ENCODE measurements around the gene HGF.
"Not testable (repeated sequence)": the region's sequence is repeated elsewhere in the genome, so short reads cannot be mapped to it uniquely, and the experiment has no call there.

The HGF gene

GRCh38 chr7:81776161-81776560, 6.3 kb upstream of the HGF start:
- no peak for DNase-seq (ENCODE audit: low spot score)

- DNase-seq (ENCODE audit: low spot score) = no peak
These were observed 5.7 kb upstream of the HGF start for GRCh38 chr7:81775560-81775959.

DNA sequence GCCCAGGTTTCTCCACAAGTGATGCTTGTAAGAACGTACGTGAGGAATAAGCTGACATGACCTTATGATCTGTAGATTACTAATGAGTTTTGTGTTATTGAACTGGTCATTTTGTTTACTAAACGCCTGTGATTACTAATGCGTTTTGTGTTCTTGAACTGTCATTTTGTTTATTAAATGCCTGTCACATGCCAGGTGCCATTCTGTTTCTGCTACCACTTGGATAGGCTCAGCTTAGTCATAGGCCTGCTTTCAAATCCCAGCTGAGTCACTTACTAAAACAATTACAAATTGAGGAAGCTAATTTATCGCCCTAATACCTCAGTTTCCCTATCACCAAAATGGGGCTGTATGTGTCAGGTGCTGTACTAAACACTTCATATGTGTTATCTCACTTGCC, 4.7 kb upstream of the HGF start:
- no peak for DNase-seq (ENCODE audit: low spot score)

DNA sequence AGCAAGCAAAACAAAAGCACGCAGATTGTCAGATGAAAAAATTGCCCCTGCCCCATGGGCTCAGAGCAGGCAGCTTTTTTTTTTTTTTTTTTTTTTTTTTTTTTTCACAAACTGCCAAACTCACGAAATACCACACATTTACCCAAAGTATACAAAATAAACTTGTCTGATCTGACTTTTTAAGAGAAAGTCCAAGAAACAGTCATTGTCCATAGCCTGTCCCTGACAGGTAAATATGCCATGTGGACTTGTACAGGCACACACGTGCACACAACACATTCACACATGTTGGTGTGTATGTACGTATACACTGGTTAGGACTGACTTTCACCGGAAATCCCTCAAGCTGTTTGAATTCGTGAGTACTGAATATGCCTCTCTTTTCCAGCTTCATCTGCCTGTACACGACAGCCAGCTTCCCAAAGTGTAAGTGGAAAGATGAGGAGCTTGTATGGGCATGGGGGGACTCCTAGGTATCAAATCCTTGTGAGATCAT, 929 bp upstream of the HGF start:
- DNase-seq (ENCODE audit: low spot score) = peak; percentile 10

DNA sequence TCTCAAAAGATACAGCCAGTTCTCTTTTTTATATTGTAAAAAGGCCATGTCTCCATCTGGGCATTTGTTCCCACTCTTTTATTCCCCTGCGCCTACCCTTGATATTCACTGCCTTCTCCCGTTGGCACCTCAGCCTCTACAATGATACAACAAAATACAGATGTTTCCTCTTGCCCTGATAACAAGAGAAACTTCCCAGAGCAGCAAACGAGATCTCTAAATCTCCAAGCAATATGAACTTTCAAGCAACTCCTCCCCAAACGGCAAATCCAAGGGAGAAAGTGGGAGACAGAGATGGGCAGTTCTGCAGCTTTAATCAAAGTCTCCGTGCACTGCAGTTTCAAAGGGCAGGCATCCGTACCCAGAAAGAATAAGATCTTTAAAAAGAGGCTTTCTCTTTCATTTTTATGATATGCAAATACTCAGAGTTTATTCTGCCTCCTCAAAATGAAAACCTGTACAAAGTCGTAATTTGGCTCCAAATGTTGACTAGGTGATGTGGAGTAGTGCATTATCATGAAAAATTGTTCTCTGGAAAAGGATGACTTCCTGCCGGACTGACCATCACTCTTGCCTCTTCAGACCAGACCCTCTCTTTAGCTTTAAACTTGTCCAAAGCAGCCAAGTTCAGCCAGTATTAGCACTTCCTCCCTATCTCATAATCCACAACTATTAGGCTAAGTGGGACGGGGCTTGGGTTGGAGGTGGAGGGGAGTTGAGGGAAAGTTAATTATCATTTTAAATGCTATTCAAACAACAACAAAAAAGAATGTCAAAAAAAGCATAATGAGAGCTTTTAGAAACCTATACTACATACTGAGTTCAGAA, 682 bp downstream of the HGF start:
- DNase-seq (ENCODE audit: low spot score) = no peak

DNA sequence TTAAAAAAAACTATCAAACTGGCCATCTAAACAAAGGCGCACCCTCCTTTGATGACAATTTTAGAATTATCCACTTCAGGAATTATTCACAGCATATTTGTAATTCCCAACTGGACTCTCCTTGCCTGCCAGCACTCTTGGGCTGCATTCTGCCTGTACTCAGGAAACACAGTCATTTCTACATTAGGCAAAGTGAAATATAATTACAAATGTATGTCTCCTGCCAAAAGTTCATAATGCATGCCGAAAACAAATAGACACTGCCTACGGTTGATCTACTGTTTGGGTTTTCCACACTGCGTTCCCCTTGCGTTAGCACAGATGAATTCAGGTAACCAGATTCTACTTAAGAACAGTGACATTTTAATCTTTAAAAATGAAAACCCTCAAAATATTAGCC, 1.9 kb downstream of the HGF start:
- DNase-seq (ENCODE audit: low spot score) = no peak

DNA sequence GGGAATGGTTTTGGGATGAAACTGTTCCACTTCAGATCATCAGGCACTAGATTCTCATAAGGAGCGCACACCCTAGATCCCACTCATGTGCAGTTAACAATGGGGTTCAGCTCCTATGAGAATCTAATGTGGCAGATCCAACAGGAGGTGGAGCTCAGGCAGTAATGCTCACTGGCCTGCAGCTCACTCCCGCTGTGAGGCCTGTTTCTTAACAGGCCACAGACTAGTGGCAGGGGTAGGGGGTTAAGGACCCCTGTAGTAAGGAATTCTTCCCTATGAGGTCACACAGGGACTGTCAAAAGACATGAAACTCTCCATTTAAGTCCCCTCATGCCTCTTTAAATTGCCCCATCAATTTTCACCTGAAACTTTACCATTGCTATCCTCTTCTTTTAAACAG, 8.0 kb downstream of the HGF start:
- no peak for DNase-seq (ENCODE audit: low spot score)

DNA sequence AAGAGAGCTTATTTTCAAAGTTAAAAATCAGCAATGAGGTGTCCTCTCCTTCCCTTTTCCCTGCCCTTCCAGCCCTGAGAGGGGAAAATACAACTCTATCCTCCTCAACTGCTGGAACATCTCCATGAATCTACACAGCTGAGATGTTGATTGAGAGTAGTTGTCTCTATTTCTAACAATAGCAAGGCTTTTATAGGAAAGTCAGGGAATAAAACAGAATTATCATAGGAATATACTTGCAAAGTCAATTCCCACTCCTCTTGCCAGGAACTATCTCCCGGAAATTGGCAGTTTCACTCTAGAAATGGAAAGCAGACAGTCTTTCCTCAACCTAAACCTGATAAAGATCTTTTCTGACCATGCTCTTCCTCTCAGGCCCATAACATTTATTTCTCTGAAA, 8.8 kb downstream of the HGF start:
- no peak for DNase-seq (ENCODE audit: low spot score)

DNA sequence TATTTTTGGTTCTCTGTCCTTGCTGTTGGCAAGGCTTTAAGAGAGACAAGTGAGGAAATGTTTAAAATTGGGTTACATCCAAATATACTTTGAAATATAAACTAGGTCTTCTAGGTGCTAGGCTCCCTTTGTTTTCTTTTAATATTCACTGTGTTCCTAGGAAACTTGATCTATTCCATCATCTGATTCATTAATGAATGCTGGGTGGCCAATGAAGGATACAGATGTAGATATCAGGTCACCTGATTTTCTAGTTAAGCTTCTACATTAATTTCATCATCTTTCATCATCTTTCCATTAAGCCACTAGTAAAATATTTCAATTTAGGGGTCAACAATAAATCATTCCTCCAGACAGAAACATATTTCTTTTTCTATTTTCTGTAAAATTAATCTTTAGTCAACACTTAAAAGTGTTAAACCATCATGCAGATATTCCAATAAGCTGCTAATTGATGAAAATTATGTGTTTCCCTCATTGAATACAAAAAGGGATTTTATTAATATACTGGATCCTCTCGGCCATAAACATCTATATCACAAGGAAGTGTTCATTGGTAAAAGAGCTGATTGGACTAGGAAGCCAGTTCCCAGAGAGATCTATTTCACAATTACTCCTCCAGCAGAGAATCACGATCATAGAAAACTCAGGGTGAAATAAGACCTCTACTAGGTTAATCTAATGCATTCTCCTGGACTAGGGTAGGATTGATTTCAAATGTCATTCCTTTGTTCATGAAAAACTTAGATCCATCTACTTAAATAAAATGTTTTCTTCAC, 14.7 kb downstream of the HGF start:
- no peak for DNase-seq (ENCODE audit: low spot score)

GRCh38 chr7:81753392-81753791, 16.5 kb downstream of the HGF start:
- no peak for DNase-seq (ENCODE audit: low spot score)

- DNase-seq (ENCODE audit: low spot score) = no peak
These were observed 17.5 kb downstream of the HGF start for GRCh38 chr7:81752318-81752714.

DNA sequence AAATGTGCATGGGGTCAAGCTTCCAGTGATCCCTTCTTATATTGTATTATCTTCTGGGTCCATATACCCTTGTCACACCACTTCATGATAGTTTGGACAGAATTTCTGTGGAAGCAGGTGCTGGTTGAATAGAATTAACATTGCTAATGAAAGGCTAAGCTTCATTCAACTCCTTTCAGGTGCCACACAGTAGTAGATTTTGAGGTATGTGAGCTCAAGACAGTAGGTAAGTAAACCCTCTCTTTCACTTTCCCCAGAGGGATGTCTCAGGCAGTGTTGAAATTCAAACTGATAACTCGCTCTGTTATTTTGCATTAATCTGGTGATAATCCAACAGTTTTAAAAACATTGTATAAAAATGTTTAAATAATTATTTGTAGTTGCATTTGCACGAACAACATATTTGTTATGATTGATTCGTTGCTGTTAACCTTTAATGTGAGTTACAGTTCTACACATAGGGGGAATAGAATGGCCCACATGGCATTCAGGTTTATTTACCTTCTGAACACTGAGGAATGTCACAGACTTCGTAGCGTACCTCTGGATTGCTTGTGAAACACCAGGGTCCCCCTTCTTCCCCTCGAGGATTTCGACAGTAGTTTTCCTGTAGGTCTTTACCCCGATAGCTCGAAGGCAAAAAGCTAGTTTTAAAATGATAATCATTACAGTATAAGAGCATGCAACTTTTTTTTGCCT, 18.1 kb downstream of the HGF start:
- no peak for DNase-seq (ENCODE audit: low spot score)

GRCh38 chr7:81745637-81746036, 24.2 kb downstream of the HGF start:
- DNase-seq (ENCODE audit: low spot score) = no peak

- no peak for DNase-seq (ENCODE audit: low spot score)
These were observed 25.5 kb downstream of the HGF start for GRCh38 chr7:81744389-81744788.

GRCh38 chr7:81743665-81744064, 26.2 kb downstream of the HGF start:
- no peak for DNase-seq (ENCODE audit: low spot score)

GRCh38 chr7:81743201-81743600, 26.6 kb downstream of the HGF start:
- no peak for DNase-seq (ENCODE audit: low spot score)

- DNase-seq (ENCODE audit: low spot score) = no peak
These were observed 29.4 kb downstream of the HGF start for GRCh38 chr7:81740403-81740802.

- no peak for DNase-seq (ENCODE audit: low spot score)
These were observed 33.8 kb downstream of the HGF start for GRCh38 chr7:81736091-81736490.

DNA sequence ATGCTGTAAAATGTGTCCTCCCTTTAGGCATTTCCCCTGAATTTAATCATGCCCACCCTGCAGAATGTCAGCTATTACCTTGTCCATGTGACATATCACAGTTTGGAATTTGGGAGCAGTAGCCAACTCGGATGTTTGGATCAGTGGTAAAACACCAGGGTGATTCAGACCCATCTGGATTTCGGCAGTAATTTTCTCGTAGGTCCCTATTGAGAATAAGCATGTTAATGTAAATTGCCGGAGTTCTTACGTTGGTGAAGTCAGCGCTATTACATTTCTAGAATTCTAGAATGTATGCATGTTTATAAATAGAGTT, 44.1 kb downstream of the HGF start:
- no peak for DNase-seq (ENCODE audit: low spot score)

GRCh38 chr7:81725003-81725811, 44.6 kb downstream of the HGF start:
- DNase-seq (ENCODE audit: low spot score) = no peak

DNA sequence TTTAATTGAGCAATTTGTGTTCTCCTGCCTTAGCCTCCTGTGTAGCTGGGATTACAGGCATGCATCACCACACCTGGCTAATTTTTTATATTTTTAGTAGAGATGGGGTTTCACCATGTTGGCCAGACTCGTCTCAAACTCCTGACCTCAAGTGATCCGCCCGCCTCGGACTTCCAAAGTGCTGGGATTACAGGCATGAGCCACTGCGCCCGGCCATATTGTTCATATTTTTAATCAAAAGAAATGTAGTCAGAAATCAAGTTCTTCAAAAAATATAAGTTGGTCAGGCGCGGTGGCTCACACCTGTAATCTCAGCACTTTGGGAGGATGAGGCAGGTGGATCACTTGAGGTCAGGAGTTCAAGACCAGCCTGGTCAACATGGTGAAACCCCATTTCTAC, 47.6 kb downstream of the HGF start:
- DNase-seq (ENCODE audit: low spot score) = not testable (repeated sequence)

- DNase-seq (ENCODE audit: low spot score) = no peak
These were observed 48.4 kb downstream of the HGF start for GRCh38 chr7:81721437-81721836.

Measured in Ammon's horn (tissue), 1 donor.